Thyroid gland (tissue), 4 donors: Measurements from ENCODE around the gene HDAC8. TPM values are rescaled to one million over a fixed set of nuclear protein-coding genes. Genes with fewer than 3 reads are reported as not detected.

Experiments used
- DNase-seq, 2 donors: peaks; one replicate each; pipeline ENCODE4 v3.0.0-alpha.2; 2019
- H3K27ac ChIP-seq, 3 donors: fragments of 200-600 bp; sonication (generic); 1 replicate in 2 of 3; 2 replicates in 1 of 3; pipeline ENCODE4 v1.5.1; 2016 to 2019; ENCODE audit warnings: mild to moderate bottlenecking in 1 of 3, moderate library complexity in 1 of 3
- H3K27me3 ChIP-seq: fragments of 200-600 bp; sonication (generic); one replicate; pipeline ENCODE4 v1.5.1; 2019
- H3K36me3 ChIP-seq, 2 donors: fragments of 200-600 bp; sonication (generic); one replicate each; pipeline ENCODE4 v1.5.1; 2016 to 2019
- H3K4me1 ChIP-seq, 2 donors: fragments of 200-600 bp; sonication (generic); one replicate each; pipeline ENCODE4 v1.5.1; 2017 to 2019
- H3K4me3 ChIP-seq, 3 donors: fragments of 200-600 bp; sonication (generic); replicated peaks in 1 of 3; 1 replicate in 2 of 3; 2 replicates in 1 of 3; pipeline ENCODE4 v1.5.1; 2016; ENCODE audit warnings: mild to moderate bottlenecking in 1 of 3
- H3K9me3 ChIP-seq: fragments of 200-600 bp; sonication (generic); one replicate; pipeline ENCODE4 v1.5.1; 2017
- POLR2A ChIP-seq, 2 donors: fragments of 450-650 bp; IDR thresholded peaks; one replicate each; pipeline ENCODE4 v1.6.1; 2017; ENCODE audit warnings: antibody characterized with exemption in 2 of 2, mild to moderate bottlenecking in 2 of 2, moderate library complexity in 1 of 2
- WGBS, 2 donors: methylation state at CpG; one replicate each; pipeline ENCODE4 v1.1.5; 2017; 5-methylcytosine and 5-hydroxymethylcytosine counted together
- intact Hi-C: fragments of 100-400 bp; cut with DNase I; formaldehyde crosslinking; loops from one replicate; pipeline ENCODE4 v1.15.1; 2023
- total RNA-seq, 4 donors: library from RNA; depleted of rRNA; stranded (reverse); fragments of >200 nt; gene quantifications; one replicate each; pipeline ENCODE4 v1.2.3, GENCODE V29; 2016
- TF ChIP-seq, protein P1 (sequence below), 6 experiments: fragments of 200-600 bp in 3 of 6; fragments of 450-650 bp in 3 of 6; sonication (generic) in 3 of 6; IDR thresholded peaks; one replicate each; pipeline ENCODE4 v1.5.1; 2016 to 2019; ENCODE audit warnings: antibody characterized with exemption in 6 of 6, mild to moderate bottlenecking in 2 of 6, inconsistent platforms in 1 of 6, moderate library complexity in 1 of 6

The HDAC8 gene
- total RNA-seq, 4 donors from 2014 or later, result 46.5 to 74.9 (median 55.4) TPM

DNA sequence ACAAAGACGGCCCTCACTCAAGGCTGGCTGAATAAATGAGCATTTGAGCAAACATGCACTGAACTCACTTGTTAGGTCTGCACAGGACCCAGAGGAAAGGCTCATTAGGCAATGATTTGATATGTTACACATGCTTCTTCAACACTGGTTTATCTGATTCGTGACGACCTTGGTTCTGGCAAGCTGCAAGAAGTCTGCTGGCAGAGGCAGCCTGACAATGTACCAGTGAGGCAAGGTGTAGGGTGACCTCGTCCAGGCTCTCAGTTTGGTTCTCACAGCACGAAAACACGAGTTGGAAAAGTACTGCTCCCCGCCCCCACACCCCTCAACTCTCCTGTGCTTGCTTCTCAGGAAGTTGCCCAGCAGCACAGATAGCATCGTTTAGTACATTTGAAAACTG lies 203.8 kb downstream of the HDAC8 start:
- DNase-seq, result no peak
- H3K27ac ChIP-seq, result no peak overlapping the region
- H3K36me3 ChIP-seq, result no peaks in the 10 kb centered on the region
- no peaks in the 10 kb centered on the region for H3K4me1 ChIP-seq
- H3K27me3 ChIP-seq, result no peaks in the 10 kb centered on the region
- 65 to 90% methylated on average over 2 to 6 of the region's 8 CpGs for WGBS, 2 donors
- H3K4me3 ChIP-seq, result no peak overlapping the region
- intact Hi-C loops, result no loop called here
- TF ChIP-seq POLR2A (IDR thresholded peaks at IDR 0.05), result no peak
- TF ChIP-seq, protein P1, sequence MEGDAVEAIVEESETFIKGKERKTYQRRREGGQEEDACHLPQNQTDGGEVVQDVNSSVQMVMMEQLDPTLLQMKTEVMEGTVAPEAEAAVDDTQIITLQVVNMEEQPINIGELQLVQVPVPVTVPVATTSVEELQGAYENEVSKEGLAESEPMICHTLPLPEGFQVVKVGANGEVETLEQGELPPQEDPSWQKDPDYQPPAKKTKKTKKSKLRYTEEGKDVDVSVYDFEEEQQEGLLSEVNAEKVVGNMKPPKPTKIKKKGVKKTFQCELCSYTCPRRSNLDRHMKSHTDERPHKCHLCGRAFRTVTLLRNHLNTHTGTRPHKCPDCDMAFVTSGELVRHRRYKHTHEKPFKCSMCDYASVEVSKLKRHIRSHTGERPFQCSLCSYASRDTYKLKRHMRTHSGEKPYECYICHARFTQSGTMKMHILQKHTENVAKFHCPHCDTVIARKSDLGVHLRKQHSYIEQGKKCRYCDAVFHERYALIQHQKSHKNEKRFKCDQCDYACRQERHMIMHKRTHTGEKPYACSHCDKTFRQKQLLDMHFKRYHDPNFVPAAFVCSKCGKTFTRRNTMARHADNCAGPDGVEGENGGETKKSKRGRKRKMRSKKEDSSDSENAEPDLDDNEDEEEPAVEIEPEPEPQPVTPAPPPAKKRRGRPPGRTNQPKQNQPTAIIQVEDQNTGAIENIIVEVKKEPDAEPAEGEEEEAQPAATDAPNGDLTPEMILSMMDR (IDR thresholded peaks at IDR 0.05), result no peak
- H3K9me3 ChIP-seq, result no peaks in the 10 kb centered on the region

DNA sequence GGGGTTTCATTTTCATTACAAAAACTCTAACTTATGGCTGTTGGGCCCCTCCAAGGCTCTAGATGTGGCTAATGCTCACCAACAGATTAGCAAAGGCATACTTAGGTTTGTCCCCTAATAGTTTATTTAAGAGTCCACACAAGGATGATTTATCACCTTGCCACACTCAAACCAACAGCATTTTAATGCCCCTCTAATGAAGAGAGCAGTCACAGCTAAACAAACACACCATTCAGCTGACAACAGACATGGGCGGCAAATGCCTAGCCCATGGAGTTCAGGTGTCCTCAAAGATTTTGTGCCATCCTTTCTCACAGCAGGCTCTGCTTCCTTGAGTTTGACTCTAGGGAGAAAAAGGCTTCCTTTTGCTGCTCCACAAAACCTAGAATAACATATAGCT lies 205.1 kb downstream of the HDAC8 start:
- TF ChIP-seq, protein P1 (IDR thresholded peaks at IDR 0.05), result no peak
- TF ChIP-seq POLR2A (IDR thresholded peaks at IDR 0.05), result no peak
- no peaks in the 10 kb centered on the region for H3K9me3 ChIP-seq
- H3K27me3 ChIP-seq, result no peaks in the 10 kb centered on the region
- H3K27ac ChIP-seq, result no peak overlapping the region
- no peaks in the 10 kb centered on the region for H3K4me1 ChIP-seq
- WGBS, 2 donors, result 100% methylated on average over 1 of the region's 1 CpG
- intact Hi-C loops, result no loop called here
- no peak overlapping the region for H3K4me3 ChIP-seq
- no peak for DNase-seq
- no peaks in the 10 kb centered on the region for H3K36me3 ChIP-seq

DNA sequence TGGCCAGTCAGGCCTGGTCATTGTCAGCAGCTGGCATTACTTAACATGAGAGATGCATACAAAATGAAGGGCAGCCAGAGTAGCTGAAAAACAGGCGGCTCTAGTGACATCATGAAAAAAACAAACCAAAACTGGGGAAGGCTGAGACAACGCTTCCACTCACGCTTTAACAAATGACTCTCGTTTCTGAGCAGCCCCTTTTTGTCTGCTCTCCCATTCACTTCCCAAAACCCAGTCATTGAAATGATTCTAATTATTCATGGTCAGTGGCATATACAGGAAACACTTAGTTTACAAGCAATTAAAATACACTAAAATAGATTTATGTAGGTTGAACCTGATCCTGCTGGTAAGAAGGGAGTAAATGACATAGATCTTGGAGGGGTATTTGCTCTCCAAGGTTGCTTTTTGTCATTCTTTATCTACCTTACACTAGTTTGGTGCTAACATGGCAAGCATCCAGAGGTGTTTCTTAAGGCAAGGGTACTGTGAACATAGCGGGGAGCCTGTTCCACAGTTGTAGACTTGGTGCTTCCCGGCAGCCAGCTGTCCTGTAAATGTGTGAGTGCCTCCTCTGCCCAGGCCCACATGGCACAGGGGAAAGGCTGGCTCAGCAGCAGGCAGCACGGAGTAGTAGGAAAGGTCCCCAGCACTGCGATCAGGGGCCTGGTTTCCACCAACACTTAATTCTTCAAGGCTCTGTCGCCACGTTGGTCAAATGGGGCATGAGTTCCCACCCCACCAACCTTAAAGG lies 205.8 kb downstream of the HDAC8 start:
- Histone ChIP-seq H3K9me3 (no peaks in the 10 kb centered on the region), H3K27ac (no peak overlapping the region), H3K36me3 (no peaks in the 10 kb centered on the region), H3K27me3 (no peaks in the 10 kb centered on the region), H3K4me1 (no peaks in the 10 kb centered on the region), H3K4me3 (no peak overlapping the region)
- no peak for TF ChIP-seq POLR2A (IDR thresholded peaks at IDR 0.05)
- TF ChIP-seq, protein P1 (IDR thresholded peaks at IDR 0.05), result no peak
- DNase-seq, result no peak
- intact Hi-C loops, result no loop called here
- WGBS, 2 donors, result 92% methylated on average over 8 of the region's 10 CpGs

DNA sequence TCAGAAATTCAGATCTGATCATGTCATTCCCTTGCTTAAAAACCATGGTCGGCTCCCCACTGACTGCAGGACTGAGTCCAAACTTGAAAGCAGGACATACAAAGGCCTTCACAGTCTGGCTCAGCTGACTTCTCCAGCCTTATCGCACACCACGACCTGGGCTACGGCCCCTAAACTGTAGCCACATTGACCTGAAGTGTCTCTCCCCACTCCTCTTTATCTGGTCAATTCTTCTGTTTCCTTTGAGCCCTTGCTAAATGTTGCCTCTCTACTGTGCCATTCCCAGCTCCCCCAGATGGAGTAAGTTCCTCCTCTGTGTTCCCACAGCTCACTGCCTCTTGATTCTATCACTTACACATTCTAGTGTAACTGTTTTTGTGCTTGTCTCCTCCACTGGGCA lies 206.5 kb downstream of the HDAC8 start:
- DNase-seq, result no peak
- Histone ChIP-seq H3K27ac (no peak overlapping the region), H3K36me3 (no peaks in the 10 kb centered on the region), H3K9me3 (no peaks in the 10 kb centered on the region), H3K4me1 (no peaks in the 10 kb centered on the region), H3K4me3 (no peak overlapping the region), H3K27me3 (no peaks in the 10 kb centered on the region)
- 95 to 96% methylated on average over 4 of the region's 4 CpGs for WGBS, 2 donors
- intact Hi-C loops, result no loop called here
- TF ChIP-seq, protein P1 (IDR thresholded peaks at IDR 0.05), result no peak
- no peak for TF ChIP-seq POLR2A (IDR thresholded peaks at IDR 0.05)

DNA sequence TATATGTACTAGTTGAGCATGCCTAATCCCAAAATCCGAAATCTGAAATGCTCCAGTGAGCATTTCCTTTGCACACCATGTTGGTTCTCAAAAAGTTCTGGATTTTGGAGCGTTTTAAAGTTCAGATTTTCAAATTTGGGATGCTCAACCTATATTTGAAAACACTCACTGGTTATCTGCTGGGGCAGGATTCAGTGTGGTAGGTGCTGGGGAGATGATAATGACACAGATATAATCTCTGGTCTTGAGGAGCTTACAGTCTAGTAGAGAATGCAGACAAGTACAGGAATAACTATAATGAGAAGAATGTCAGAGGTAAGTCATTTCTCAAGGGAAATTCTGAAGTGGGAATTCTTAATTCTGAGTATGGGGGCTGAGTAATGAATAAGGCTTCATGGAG lies 207.5 kb downstream of the HDAC8 start:
- Histone ChIP-seq H3K27ac (no peak overlapping the region), H3K4me1 (no peaks in the 10 kb centered on the region), H3K27me3 (no peaks in the 10 kb centered on the region), H3K4me3 (no peak overlapping the region), H3K9me3 (no peaks in the 10 kb centered on the region), H3K36me3 (no peaks in the 10 kb centered on the region)
- intact Hi-C loops, result no loop called here
- 97 to 100% methylated on average over 2 of the region's 2 CpGs for WGBS, 2 donors
- DNase-seq, result no peak
- TF ChIP-seq POLR2A (IDR thresholded peaks at IDR 0.05), result no peak
- TF ChIP-seq, protein P1 (IDR thresholded peaks at IDR 0.05), result no peak
